Adrenal gland (tissue), 12 donors: ENCODE results near the gene CHST8. TPM values are rescaled to one million over a fixed set of nuclear protein-coding genes. Genes with fewer than 3 reads are reported as not detected.

Experiments
- DNase-seq, 7 donors: peaks; one replicate each; pipeline ENCODE4 v3.0.0-alpha.2; 2019 to 2020
- H3K27ac ChIP-seq, 5 donors: fragments of 200-600 bp; sonication (generic) in 4 of 5; 1 replicate in 3 of 5; 2 replicates in 2 of 5; pipeline versions ENCODE4 v1.5.1 to v1.8.0; 2016 to 2020; ENCODE audit warnings: mild to moderate bottlenecking in 1 of 5
- H3K27me3 ChIP-seq: fragments of 200-600 bp; 2 replicates; pipeline ENCODE4 v1.8.0; 2021
- H3K36me3 ChIP-seq, 2 donors: fragments of 200-600 bp; replicated peaks in 1 of 2; 1 replicate in 1 of 2; 2 replicates in 1 of 2; pipeline versions ENCODE4 v1.5.1 to v1.8.0; 2018 to 2022
- H3K4me1 ChIP-seq, 2 donors: fragments of 200-600 bp; replicated peaks in 1 of 2; 1 replicate in 1 of 2; 2 replicates in 1 of 2; pipeline versions ENCODE4 v1.5.1 to v1.8.0; 2018 to 2021
- H3K4me3 ChIP-seq, 4 donors: fragments of 200-600 bp; sonication (generic) in 3 of 4; one replicate each; pipeline ENCODE4 v1.5.1; 2016 to 2018
- H3K9me3 ChIP-seq, 3 donors: fragments of 200-600 bp; sonication (generic) in 1 of 3; replicated peaks in 1 of 3; 1 replicate in 2 of 3; 2 replicates in 1 of 3; pipeline versions ENCODE4 v1.5.1 to v1.8.0; 2016 to 2021
- CTCF ChIP-seq, 6 experiments: fragments of 450-650 bp in 4 of 6; fragments of 200-600 bp in 2 of 6; sonication (generic) in 1 of 6; IDR thresholded peaks; 1 replicate in 5 of 6; 2 replicates in 1 of 6; pipeline versions ENCODE4 v1.5.1 to v1.8.0; 2016 to 2021; ENCODE audit warnings: antibody characterized with exemption in 6 of 6, mild to moderate bottlenecking in 2 of 6, moderate library complexity in 1 of 6
- POLR2A ChIP-seq, 2 donors: fragments of 450-650 bp; IDR thresholded peaks; one replicate each; pipeline ENCODE4 v1.6.1; 2017; ENCODE audit warnings: antibody characterized with exemption in 2 of 2, mild to moderate bottlenecking in 2 of 2, moderate library complexity in 1 of 2
- WGBS, 4 donors: extraction: QIAGEN DNeasy Blood & Tissue Kit in 2 of 4; methylation state at CpG; one replicate each; pipeline versions ENCODE4 v1.1.5 to v1.1.7; 2013 to 2017; 5-methylcytosine and 5-hydroxymethylcytosine counted together
- intact Hi-C, 2 donors: fragments of 100-400 bp; cut with DNase I; formaldehyde crosslinking; loops; one replicate each; pipeline versions ENCODE4 v1.14.1 to v1.15.0; 2022 to 2023
- polyA plus RNA-seq, 3 donors: library from polyadenylated mRNA; stranded (reverse); fragments of 200-250 nt in 2 of 3; fragments of 350-450 nt in 1 of 3; fragmentation: Illumina TruSeq in 1 of 3; extraction: RNeasy Lipid Tissue Mini Kit (QIAGEN cat#74804) in 1 of 3; gene quantifications; one replicate each; pipeline ENCODE4 v1.2.3, GENCODE V29; 2013 to 2014
- total RNA-seq, 9 donors: library from RNA; depleted of rRNA in 4 of 9; stranded (reverse); fragments of >200 nt in 4 of 9; fragments of 120-200 nt in 1 of 9; fragmentation: NEBNext Ultra II Directional in 1 of 9; extraction: Animal tissue kit (Norgen Biotek cat#: 25700) in 1 of 9; gene quantifications; one replicate each; pipeline versions ENCODE4 v1.1.0 to v1.2.4, GENCODE V29; 2013 to 2023
- donor health status: healthy with polysubstance abuse.
- donor health status: Bipolar disorder and iron deficiency.
- donor health status: DM: yes; HTN: yes; CAD: no.
- donor health status: DM: no; HTN: no; CAD: no.
- donor health status: DM: no; HTN: no; CAD: no.
- donor health status: DM: yes; HTN: yes; CAD: no.

CHST8 gene
- total and polyA plus RNA-seq, 12 donors: 0.06 to 1.9 (median 0.61) TPM; not detected in 4

- 33 to 100% (median 42%) methylated on average over 1 to 6 of the region's 6 CpGs for WGBS, 4 donors
- Histone ChIP-seq H3K36me3 (no peaks in the 10 kb centered on the region), H3K9me3 (no peaks in the 10 kb centered on the region), H3K4me3 (no peak overlapping the region), H3K27ac (no peak overlapping the region), H3K4me1 (no peaks in the 10 kb centered on the region), H3K27me3 (no peaks in the 10 kb centered on the region)
- DNase-seq: no peak
- intact Hi-C loops: loop anchor here in 1 of 2 donors (5.0 to 10.0 kb wide), 2 partner anchors 342 to 529 kb away; no protein-coding TSS in a partner anchor
- TF ChIP-seq CTCF (IDR thresholded peaks at IDR 0.05) (no peak), POLR2A (IDR thresholded peaks at IDR 0.05) (no peak)
These were observed 152.2 kb downstream of the CHST8 start for GRCh38 chr19:33773704-33774624.

- Histone ChIP-seq H3K9me3 (no peaks in the 10 kb centered on the region), H3K27me3 (no peaks in the 10 kb centered on the region), H3K4me1 (no peaks in the 10 kb centered on the region), H3K4me3 (no peak overlapping the region), H3K36me3 (no peaks in the 10 kb centered on the region), H3K27ac (no peak overlapping the region)
- DNase-seq: no peak
- TF ChIP-seq CTCF (IDR thresholded peaks at IDR 0.05): no peak
- WGBS, 4 donors: 62 to 77% (median 70%) methylated on average over 3 to 6 of the region's 6 CpGs
- intact Hi-C loops: loop anchor here (5.0 to 10.0 kb wide), 5 partner anchors 223 to 530 kb away; no protein-coding TSS in a partner anchor
These were observed 153.0 kb downstream of the CHST8 start for GRCh38 chr19:33774751-33775150.

GRCh38 chr19:33775731-33776487 is 154.2 kb downstream of the CHST8 start:
- H3K27me3 ChIP-seq: no peaks in the 10 kb centered on the region
- WGBS, 4 donors: 68 to 78% (median 77%) methylated on average over 9 of the region's 9 CpGs

More at GRCh38 chr19:33775731-33776487, 154.2 kb downstream of the CHST8 start:
- TF ChIP-seq POLR2A (IDR thresholded peaks at IDR 0.05) (no peak), CTCF (IDR thresholded peaks at IDR 0.05) (no peak)
- intact Hi-C loops: loop anchor here (5.0 to 10.0 kb wide), 4 partner anchors 221 to 531 kb away; no protein-coding TSS in a partner anchor
- no peak for DNase-seq
- Histone ChIP-seq H3K27ac (no peak overlapping the region), H3K36me3 (no peaks in the 10 kb centered on the region), H3K4me1 (no peaks in the 10 kb centered on the region), H3K9me3 (no peaks in the 10 kb centered on the region), H3K4me3 (no peak overlapping the region)
